SK-N-SH treated with all-trans-retinoic acid at 6 μM for 48 hours (cell line): ENCODE data around the gene CRABP2.

Experiments
- ATAC-seq: fragments of 200-7000 bp; cut with Tn5 transposase; 3 replicates; pipeline ENCODE4 v1.9.1; 2020; ENCODE audit warnings: mild to moderate bottlenecking, moderate library complexity
- ARNTL ChIP-seq: fragments of 450-650 bp; formaldehyde crosslinking; IDR thresholded peaks from 2 replicates; pipeline ENCODE4 v1.5.0; 2020; ENCODE audit warnings: low read depth, mild to moderate bottlenecking, moderate library complexity, borderline replicate concordance
- BACH2 ChIP-seq: fragments of 250-450 bp; sonication (Bioruptor Pico); IDR thresholded peaks from 2 replicates; pipeline ENCODE4 v1.9.0; 2021; ENCODE audit warnings: mild to moderate bottlenecking, borderline replicate concordance
- ESRRG ChIP-seq: fragments of 250-450 bp; sonication (Bioruptor Pico); IDR thresholded peaks from 2 replicates; pipeline ENCODE4 v1.6.1; 2021; ENCODE audit warnings: mild to moderate bottlenecking
- GLIS3 ChIP-seq: fragments of 250-450 bp; sonication (Bioruptor Pico); IDR thresholded peaks from 2 replicates; pipeline ENCODE4 v1.5.0; 2020; ENCODE audit warnings: mild to moderate bottlenecking, moderate library complexity
- ISL1 ChIP-seq: fragments of 250-450 bp; sonication (Bioruptor Pico); IDR thresholded peaks from 2 replicates; pipeline ENCODE4 v2.1.2; 2022; ENCODE audit warnings: mild to moderate bottlenecking, moderate library complexity
- OSR1 ChIP-seq: fragments of 250-450 bp; sonication (Bioruptor Pico); IDR thresholded peaks from 2 replicates; pipeline ENCODE4 v1.8.0; 2022; ENCODE audit warnings: moderate library complexity, mild to moderate bottlenecking, inconsistent platforms
- PATZ1 ChIP-seq: fragments of 250-450 bp; sonication (Bioruptor Pico); IDR thresholded peaks from 2 replicates; pipeline ENCODE4 v1.8.0; 2020; ENCODE audit warnings: mild to moderate bottlenecking, moderate library complexity, borderline replicate concordance
- POU6F1 ChIP-seq: fragments of 250-450 bp; sonication (Bioruptor Pico); IDR thresholded peaks from 2 replicates; pipeline ENCODE4 v1.8.0; 2021; ENCODE audit warnings: low read depth, mild to moderate bottlenecking, moderate library complexity, borderline replicate concordance
- PPARA ChIP-seq: fragments of 250-450 bp; sonication (Bioruptor Pico); IDR thresholded peaks from 2 replicates; pipeline ENCODE4 v1.5.0; 2020; ENCODE audit warnings: mild to moderate bottlenecking, borderline replicate concordance
- RARB ChIP-seq: fragments of 250-450 bp; sonication (Bioruptor Pico); IDR thresholded peaks from 2 replicates; pipeline ENCODE4 v1.8.0; 2021; ENCODE audit warnings: mild to moderate bottlenecking, moderate library complexity
- SNAI2 ChIP-seq: fragments of 250-450 bp; sonication (Bioruptor Pico); IDR thresholded peaks from 2 replicates; pipeline ENCODE4 v1.5.0; 2020; ENCODE audit warnings: mild to moderate bottlenecking, moderate library complexity
- TOX ChIP-seq: fragments of 250-450 bp; sonication (Bioruptor Pico); IDR thresholded peaks from 2 replicates; pipeline ENCODE4 v1.8.0; 2021; ENCODE audit warnings: mild to moderate bottlenecking, moderate library complexity, borderline replicate concordance
- TSHZ2 ChIP-seq: fragments of 250-450 bp; sonication (Bioruptor Pico); IDR thresholded peaks from 2 replicates; pipeline ENCODE4 v1.5.0; 2020; ENCODE audit warnings: mild to moderate bottlenecking, moderate library complexity
- ZC3H10 ChIP-seq: fragments of 250-450 bp; sonication (Bioruptor Pico); IDR thresholded peaks from 2 replicates; pipeline ENCODE4 v1.5.1; 2021; ENCODE audit warnings: mild to moderate bottlenecking, moderate library complexity
- ZFP3 ChIP-seq: fragments of 250-450 bp; sonication (Bioruptor Pico); IDR thresholded peaks from 2 replicates; pipeline ENCODE4 v1.5.0; 2020; ENCODE audit warnings: mild to moderate bottlenecking, moderate library complexity
- ZFP30 ChIP-seq: fragments of 450-650 bp; formaldehyde crosslinking; IDR thresholded peaks from 2 replicates; pipeline ENCODE4 v1.5.0; 2022; ENCODE audit warnings: mild to moderate bottlenecking, moderate library complexity
- ZNF70 ChIP-seq: fragments of 450-650 bp; formaldehyde crosslinking; IDR thresholded peaks from 2 replicates; pipeline ENCODE4 v1.5.0; 2020; ENCODE audit warnings: mild to moderate bottlenecking, moderate library complexity

Gene CRABP2

GRCh38 chr1:156708218-156708661 is 2.9 kb upstream of the CRABP2 start:
- TF ChIP-seq SNAI2 (CRISPR knock-in tag) (no peak), TSHZ2 (peak; percentile 72), PATZ1 (CRISPR knock-in tag) (peak; percentile 57; the same call in 1 of the 2 replicates)

DNA sequence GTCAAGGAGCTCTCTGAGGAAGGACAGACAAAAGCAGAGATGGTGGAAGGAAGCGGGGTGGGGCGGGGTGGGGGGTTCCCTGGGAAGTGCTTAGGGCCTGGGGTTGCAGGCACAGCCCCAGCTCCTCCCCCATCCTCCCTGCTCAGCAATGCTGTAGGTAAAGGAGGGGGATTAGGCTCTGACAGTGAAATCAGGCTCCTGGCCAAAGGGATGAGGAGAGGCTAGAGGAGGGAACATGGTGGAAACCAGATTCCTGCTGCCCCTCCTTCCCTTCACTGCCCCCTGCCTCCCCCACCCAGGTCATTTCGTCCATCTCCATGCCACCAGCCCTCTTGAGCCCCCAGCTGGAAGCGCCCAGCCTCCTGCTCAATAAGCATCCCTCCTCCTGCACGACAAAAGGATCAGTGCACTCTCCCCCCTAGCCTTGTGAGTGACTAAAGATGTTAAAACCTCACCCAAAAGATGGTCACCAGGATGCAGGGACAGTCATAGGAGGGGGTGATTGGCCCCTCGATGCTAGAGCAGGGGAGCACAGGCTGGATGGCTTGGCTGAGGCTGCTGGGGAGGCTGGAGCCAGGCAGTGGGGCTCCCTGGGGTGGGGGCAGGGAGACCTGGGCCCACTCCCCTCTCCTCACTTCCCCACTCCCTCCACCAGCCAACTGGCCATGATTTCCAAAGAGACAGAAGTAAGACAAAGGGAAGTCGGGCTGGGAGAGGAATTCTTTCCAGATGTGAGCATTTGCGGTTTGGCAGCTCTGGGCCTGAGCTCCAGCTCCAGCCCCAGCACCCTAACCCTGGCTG is 2.2 kb upstream of the CRABP2 start:
- TF ChIP-seq ZNF70 (CRISPR knock-in tag) (0 out of 2 replicates have a peak, but pooled peaks have one; percentile 31), GLIS3 (no peak), TSHZ2 (0 out of 2 replicates have a peak, but pooled peaks have one; percentile 11)
- no peak for ATAC-seq

More at GRCh38 chr1:156708218-156708661, 2.9 kb upstream of the CRABP2 start:
- no peak for ATAC-seq

GRCh38 chr1:156706657-156707416 is 1.5 kb upstream of the CRABP2 start:
- no peak for TF ChIP-seq PPARA
- TF ChIP-seq POU6F1 = no peak
- no peak for TF ChIP-seq ISL1
- TF ChIP-seq TOX (CRISPR knock-in tag) = no peak
- TF ChIP-seq SNAI2 (CRISPR knock-in tag) = no peak
- TF ChIP-seq ZC3H10 = no peak
- TF ChIP-seq ESRRG = no peak
- no peak for TF ChIP-seq RARB
- TF ChIP-seq PATZ1 (CRISPR knock-in tag) = no peak
- TF ChIP-seq BACH2 (CRISPR knock-in tag) = no peak
- TF ChIP-seq OSR1 (CRISPR knock-in tag) = no peak
- no peak for TF ChIP-seq TSHZ2
- TF ChIP-seq ZFP30 = no peak
- no peak for TF ChIP-seq ZFP3 (CRISPR knock-in tag)
- no peak for TF ChIP-seq ARNTL (CRISPR knock-in tag)
- ATAC-seq = no peak
